ENCODE results near the gene DDX3X. TPM values are rescaled to one million over a fixed set of nuclear protein-coding genes. Genes with fewer than 3 reads are reported as not detected.

Gene DDX3X
- total and polyA plus RNA-seq, 2 of the 4 experiments (the other 2 are of a cell fraction): 64.8 to 229 TPM

- intact Hi-C loops (cut with micrococcal nuclease): loop anchor here (5.0 kb wide), 1 partner anchor 222 kb away; no protein-coding TSS in a partner anchor
- DNase-seq (no peak), ATAC-seq (ENCODE audit: low read depth) (no peak)
- no peaks in the 10 kb centered on the region for H3K9me3 ChIP-seq (ENCODE audit: control insufficient read depth, insufficient read depth, low read length)
- H3K4me3 ChIP-seq (ENCODE audit: insufficient read depth, low read depth, low read length): peak overlapping the region; percentile 68
- H3K36me3 ChIP-seq (ENCODE audit: control insufficient read depth, insufficient read depth, low read length): peaks cover 9% of the 10 kb centered on the region
- peak overlapping the region; percentile 97 for H3K4me2 ChIP-seq (ENCODE audit: low read depth, low read length)
- H3K14ac ChIP-seq (replicated peaks; ENCODE audit: low read depth, low read length): peak overlapping the region; percentile 74
- 0 out of 2 replicates have a peak, but pooled peaks cover 3% of the 10 kb centered on the region for H3K9me1 ChIP-seq (ENCODE audit: insufficient read depth, low read length)
- peaks cover 64% of the 10 kb centered on the region for H4K20me1 ChIP-seq (ENCODE audit: insufficient read depth, low read length)
- no peak overlapping the region for H2AK9ac ChIP-seq (replicated peaks; ENCODE audit: low read depth, low read length, poor library complexity)
- peak overlapping the region; percentile 6 for H4K5ac ChIP-seq (ENCODE audit: low read depth, low read length)
- no peak overlapping the region for H2BK20ac ChIP-seq (ENCODE audit: low read depth, low read length)
- in situ Hi-C loops (cut with MboI; ENCODE audit: low sequenced_read_pairs): no loop called here
- peak overlapping the region; percentile 67 for H3K4ac ChIP-seq (ENCODE audit: low read depth, low read length)
- no peaks in the 10 kb centered on the region for H3K27me3 ChIP-seq (ENCODE audit: control insufficient read depth, insufficient read depth, low read length)
- peak overlapping the region; percentile 62; the same call in 1 of the 2 replicates for H3K56ac ChIP-seq (ENCODE audit: extremely low read depth, insufficient read depth, low read length)
- H4K91ac ChIP-seq (ENCODE audit: insufficient read depth, low read depth, low read length): peak overlapping the region; percentile 52; the same call in 1 of the 2 replicates
- no peak overlapping the region for H2AK5ac ChIP-seq (ENCODE audit: low read depth, low read length)
- H2AFZ ChIP-seq (replicated peaks; ENCODE audit: low read length, poor library complexity): no peak overlapping the region
- peaks cover 4 to 45% of the 10 kb centered on the region in 2 experiments; a peak in 3 of 4 replicates for H3K79me1 ChIP-seq (ENCODE audit: low read depth in 1 of 2, low read length in 2 of 2)
- no peak overlapping the region for H2BK120ac ChIP-seq (ENCODE audit: low read depth, low read length)
- H4K8ac ChIP-seq (ENCODE audit: low read depth in 2 of 2, low read length in 2 of 2): peak overlapping the region in 1 of 2 experiments; percentile 87; a peak in 1 of 4 replicates
- H3K9ac ChIP-seq (ENCODE audit: low read depth, low read length): peak overlapping the region; percentile 89
- H3K4me1 ChIP-seq (ENCODE audit: control insufficient read depth, insufficient read depth, low read length): peaks cover 5% of the 10 kb centered on the region; the same call in 1 of the 2 replicates
- TSS peak; percentile 35 for BruUV-seq (replicated peaks)
- ChIA-PET POLR2A (ENCODE audit: unreplicated experiment) (interaction anchor here (0.6 kb wide), 1 partner anchor 18 kb away, joined by 5 read pairs; no protein-coding TSS in a partner anchor), CTCF (no interaction called here)
- peak overlapping the region; percentile 56 for H2BK5ac ChIP-seq (ENCODE audit: low read depth, low read length, poor library complexity, severe bottlenecking)
- peak overlapping the region; percentile 94 for H3K27ac ChIP-seq (ENCODE audit: insufficient read depth, low read length)
- H3K18ac ChIP-seq (ENCODE audit: low read depth, low read length): peak overlapping the region; percentile 42
- peak overlapping the region; percentile 87; the same call in 1 of the 2 replicates for H3K23ac ChIP-seq (ENCODE audit: low read depth, low read length)
- dilution Hi-C loops (cut with HindIII; ENCODE audit: low sequenced_read_pairs, unreplicated experiment): no loop called here
- TF ChIP-seq CEBPB (IDR thresholded peaks at IDR 0.05; ENCODE audit: low read depth, low read length) (no peak), CTCF (conservative IDR thresholded peaks at IDR 0.05; ENCODE audit: low read depth, low read length) (no peak), RCOR1 (IDR thresholded peaks at IDR 0.05; ENCODE audit: insufficient replicate concordance, low read length) (no peak), NFE2L2 (IDR thresholded peaks at IDR 0.05; ENCODE audit: low read depth, low read length) (no peak), MAFK (IDR thresholded peaks at IDR 0.05; ENCODE audit: low read depth, low read length) (peak; percentile 63), MAZ (IDR thresholded peaks at IDR 0.05; ENCODE audit: borderline replicate concordance, low read depth, low read length) (no peak), RAD21 (IDR thresholded peaks at IDR 0.05; ENCODE audit: low read length) (no peak), RFX5 (IDR thresholded peaks at IDR 0.05; ENCODE audit: low read depth, low read length) (no peak), CHD1 (IDR thresholded peaks at IDR 0.05; ENCODE audit: low read depth, low read length) (0 out of 2 replicates have a peak, but pooled peaks have one; percentile 14), FOS (IDR thresholded peaks at IDR 0.05; ENCODE audit: low read depth, low read length) (no peak), BHLHE40 (IDR thresholded peaks at IDR 0.05; ENCODE audit: low read depth, low read length) (no peak)
- 0% methylated on average over 1 of the region's 15 CpGs; no CpG with 5 or more reads in 1 of the 2 experiments for WGBS, 2 experiments (ENCODE audit: extremely low coverage in 2 of 2, insufficient read length in 1 of 2)
- H2BK15ac ChIP-seq (ENCODE audit: low read depth, low read length): no peak overlapping the region
Measured at GRCh38 chrX:41335198-41335957, 1.4 kb downstream of the DDX3X start.

Measured in IMR-90 (cell line).